GM10266 (cell line): ENCODE data around the gene GREM2.

Experiments
- DNase-seq: peaks from one replicate; pipeline ENCODE4 v3.0.0; 2012; ENCODE audit errors: extremely low spot score
- TF ChIP-seq, protein P1 (sequence below): IDR thresholded peaks from 2 replicates; pipeline ENCODE4 v1.5.1; 2012; ENCODE audit warnings: mild to moderate bottlenecking, low read depth; ENCODE audit not compliant: control insufficient read depth, insufficient read depth; ENCODE audit errors: missing control alignments

GREM2 gene

DNA sequence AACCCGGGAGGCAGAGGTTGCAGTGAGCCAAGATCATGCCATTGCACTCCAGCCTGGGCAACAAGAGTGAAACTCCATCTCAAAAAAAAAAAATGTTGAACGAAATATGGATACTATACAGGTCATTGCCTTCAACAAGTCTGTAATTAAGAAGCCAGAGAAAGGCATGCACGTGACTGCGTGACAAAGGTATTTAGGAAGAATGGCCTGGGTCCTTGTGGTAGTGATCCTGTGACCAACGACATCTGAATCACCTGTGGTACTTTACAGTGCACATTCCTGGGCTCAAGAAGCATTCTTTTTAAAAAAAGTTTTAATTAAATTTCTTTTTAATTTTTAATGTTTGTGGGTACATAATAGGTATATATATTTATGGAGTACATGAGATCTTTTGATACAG is 115.0 kb downstream of the GREM2 start:
- TF ChIP-seq, protein P1, sequence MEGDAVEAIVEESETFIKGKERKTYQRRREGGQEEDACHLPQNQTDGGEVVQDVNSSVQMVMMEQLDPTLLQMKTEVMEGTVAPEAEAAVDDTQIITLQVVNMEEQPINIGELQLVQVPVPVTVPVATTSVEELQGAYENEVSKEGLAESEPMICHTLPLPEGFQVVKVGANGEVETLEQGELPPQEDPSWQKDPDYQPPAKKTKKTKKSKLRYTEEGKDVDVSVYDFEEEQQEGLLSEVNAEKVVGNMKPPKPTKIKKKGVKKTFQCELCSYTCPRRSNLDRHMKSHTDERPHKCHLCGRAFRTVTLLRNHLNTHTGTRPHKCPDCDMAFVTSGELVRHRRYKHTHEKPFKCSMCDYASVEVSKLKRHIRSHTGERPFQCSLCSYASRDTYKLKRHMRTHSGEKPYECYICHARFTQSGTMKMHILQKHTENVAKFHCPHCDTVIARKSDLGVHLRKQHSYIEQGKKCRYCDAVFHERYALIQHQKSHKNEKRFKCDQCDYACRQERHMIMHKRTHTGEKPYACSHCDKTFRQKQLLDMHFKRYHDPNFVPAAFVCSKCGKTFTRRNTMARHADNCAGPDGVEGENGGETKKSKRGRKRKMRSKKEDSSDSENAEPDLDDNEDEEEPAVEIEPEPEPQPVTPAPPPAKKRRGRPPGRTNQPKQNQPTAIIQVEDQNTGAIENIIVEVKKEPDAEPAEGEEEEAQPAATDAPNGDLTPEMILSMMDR: no peak
- no peak for DNase-seq

DNA sequence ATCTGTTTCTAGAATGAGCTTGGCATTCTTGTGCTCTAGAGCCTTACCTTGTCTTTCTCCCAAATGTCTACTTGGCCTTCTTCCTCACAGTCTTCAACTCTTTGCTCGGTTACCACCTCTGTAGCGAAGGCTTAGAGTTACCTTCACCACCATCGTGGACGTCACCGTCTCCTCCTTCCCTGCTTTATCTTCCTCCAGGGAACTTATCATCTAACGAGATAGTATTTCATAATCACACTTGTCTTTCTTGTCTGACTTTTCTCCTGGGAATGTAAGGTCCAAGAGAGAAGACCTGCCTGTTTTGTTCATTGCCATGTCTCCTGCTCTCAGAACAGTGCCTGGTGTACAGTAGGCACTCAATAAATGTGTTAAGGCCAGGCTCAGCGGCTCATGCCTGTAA is 115.6 kb downstream of the GREM2 start:
- no peak for DNase-seq
- TF ChIP-seq, protein P1: no peak

DNA sequence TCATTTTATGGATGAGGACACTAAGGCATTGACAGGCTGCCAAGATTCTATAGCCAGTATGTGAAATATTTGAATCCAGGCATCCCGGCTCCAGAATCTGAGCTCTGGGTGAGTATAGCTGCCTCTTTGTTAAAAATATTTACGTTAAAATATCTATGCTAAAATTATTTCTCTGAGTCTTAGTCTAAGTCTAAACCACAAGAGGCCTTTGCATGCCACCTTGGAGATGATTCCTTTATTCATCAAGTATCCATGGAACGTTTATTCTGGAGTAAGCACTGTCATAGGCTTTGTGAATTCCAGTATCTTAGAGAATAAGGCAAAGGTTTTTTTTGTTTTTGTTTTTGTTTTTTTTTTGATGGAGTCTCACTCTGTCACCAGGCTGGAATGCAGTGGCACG is 116.4 kb downstream of the GREM2 start:
- TF ChIP-seq, protein P1: no peak
- DNase-seq: no peak

DNA sequence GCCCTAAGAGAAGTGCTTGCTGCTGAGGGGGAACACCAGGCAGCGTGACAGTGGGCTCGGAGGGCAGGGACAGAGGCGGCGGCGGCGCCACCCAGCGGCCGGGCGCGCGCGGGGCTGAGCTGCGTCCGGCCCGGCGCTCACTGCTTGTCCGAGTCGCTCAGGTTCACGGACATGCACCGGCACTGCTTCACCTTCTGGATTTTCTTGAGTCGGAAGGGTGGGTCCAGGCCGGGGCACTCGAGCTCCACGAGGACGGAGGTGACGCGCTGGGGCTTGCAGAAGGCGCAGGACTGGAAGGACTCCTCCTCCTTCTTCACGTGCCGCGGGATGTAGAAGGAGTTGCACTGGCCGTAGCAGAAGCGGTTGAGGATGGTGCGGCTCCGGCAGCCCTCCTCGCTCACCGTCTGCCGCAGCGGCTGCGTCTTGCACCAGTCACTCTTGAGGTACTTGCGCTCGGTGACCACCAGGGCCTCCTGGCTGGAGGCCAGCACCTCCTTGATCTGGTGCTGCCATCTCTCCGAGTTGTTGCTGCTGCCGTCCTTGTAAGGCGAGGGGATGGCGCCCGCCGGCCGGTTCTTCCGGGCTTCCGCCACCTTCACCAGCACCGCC is 119.0 kb downstream of the GREM2 start:
- TF ChIP-seq, protein P1: no peak
- no peak for DNase-seq

DNA sequence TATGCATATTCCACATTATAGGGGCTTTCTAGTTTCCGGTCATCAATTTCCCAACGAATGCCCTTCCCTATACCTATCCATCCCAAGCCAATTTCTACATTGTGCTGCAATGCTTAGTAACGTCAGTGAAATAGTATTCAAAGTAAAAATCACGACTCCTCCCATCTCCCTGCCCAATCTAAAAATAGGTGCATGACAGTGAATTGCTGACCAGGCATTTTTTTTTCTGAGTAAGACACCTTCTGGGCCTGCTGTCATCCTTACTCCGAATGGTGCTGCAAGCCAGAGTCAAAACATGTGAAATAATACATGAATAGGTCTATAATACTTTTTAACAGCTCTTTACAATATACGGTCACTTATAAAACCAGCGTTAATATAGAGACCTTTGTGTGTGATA is 120.2 kb downstream of the GREM2 start:
- TF ChIP-seq, protein P1: no peak

DNA sequence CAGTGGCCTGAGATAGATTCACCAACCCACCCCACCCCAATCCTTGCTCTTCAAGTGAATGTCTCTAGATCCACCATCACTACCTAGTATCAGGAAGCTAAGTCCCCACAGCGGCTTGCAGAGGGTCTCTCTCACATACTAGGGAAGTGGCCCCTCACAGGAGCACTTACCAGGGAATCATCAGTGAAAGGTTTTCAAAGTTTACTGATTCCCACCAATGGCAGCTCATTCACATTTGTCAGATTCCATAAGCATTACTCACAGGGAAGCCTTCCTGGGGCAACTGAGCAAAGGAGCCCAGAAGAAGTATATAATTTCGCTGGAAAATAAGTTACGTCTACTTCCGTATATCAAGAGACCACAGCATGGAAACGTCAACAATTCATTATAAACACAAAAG is 120.8 kb downstream of the GREM2 start:
- no peak for DNase-seq

More for the DNA sequence above, 120.2 kb downstream of the GREM2 start:
- no peak for DNase-seq

DNA sequence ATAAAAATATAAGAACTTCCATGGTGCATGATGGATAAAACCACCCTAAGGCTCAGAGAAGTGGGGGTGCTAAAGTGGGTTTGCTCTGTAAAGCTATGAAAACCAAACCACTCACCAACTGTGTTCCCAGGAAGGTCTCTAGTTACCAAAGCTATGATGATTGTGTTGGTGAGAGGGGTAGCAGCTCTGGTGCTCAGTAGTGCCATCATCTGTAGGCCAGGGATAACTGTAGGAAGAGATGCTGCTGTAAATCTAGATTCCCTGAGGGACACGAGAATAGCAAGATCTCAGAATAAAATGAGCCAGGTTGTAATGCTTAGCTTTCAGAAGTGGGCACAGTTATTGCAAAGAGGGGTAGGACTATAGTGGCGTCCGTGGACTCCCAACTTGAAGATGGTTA is 124.5 kb downstream of the GREM2 start:
- no peak for DNase-seq
- TF ChIP-seq, protein P1: no peak

More for the DNA sequence above, 120.8 kb downstream of the GREM2 start:
- TF ChIP-seq, protein P1: no peak
